Activated CD8-positive, alpha-beta memory T cell treated with anti-CD3 and anti-CD28 coated beads for 4 hours (primary cell): Measurements from ENCODE around the gene BCL11A.

Source experiments
- DNase-seq, 2 donors: peaks; one replicate each; pipeline ENCODE4 v3.0.0-alpha.2; 2020; ENCODE audit warnings: low read depth in 2 of 2

The BCL11A gene

GRCh38 chr2:60559880-60560279, 6.4 kb upstream of the BCL11A start:
- DNase-seq = no peak

GRCh38 chr2:60558536-60558935, 5.1 kb upstream of the BCL11A start:
- DNase-seq = no peak

- no peak for DNase-seq
Observed at GRCh38 chr2:60557486-60557864, 4.0 kb upstream of the BCL11A start.

- no peak for DNase-seq
Observed at GRCh38 chr2:60556576-60557485, 3.4 kb upstream of the BCL11A start.

GRCh38 chr2:60556175-60556574, 2.7 kb upstream of the BCL11A start:
- no peak for DNase-seq

GRCh38 chr2:60555783-60556139, 2.3 kb upstream of the BCL11A start:
- no peak for DNase-seq

- DNase-seq = peak in 1 of 2 donors; percentile 50
Observed at GRCh38 chr2:60555066-60555782, 1.8 kb upstream of the BCL11A start.

- no peak for DNase-seq
Observed at GRCh38 chr2:60554646-60555065, 1.2 kb upstream of the BCL11A start.

- no peak for DNase-seq
Observed at GRCh38 chr2:60554074-60554645, 706 bp upstream of the BCL11A start.

GRCh38 chr2:60552851-60553494, 481 bp downstream of the BCL11A start:
- DNase-seq = no peak

GRCh38 chr2:60552078-60552850, 1.2 kb downstream of the BCL11A start:
- no peak for DNase-seq

GRCh38 chr2:60551240-60552077, 2.0 kb downstream of the BCL11A start:
- DNase-seq = no peak

- no peak for DNase-seq
Observed at GRCh38 chr2:60550984-60551239, 2.5 kb downstream of the BCL11A start.

GRCh38 chr2:60550178-60550983, 3.1 kb downstream of the BCL11A start:
- DNase-seq = no peak

- no peak for DNase-seq
Observed at GRCh38 chr2:60549928-60550177, 3.6 kb downstream of the BCL11A start.

- no peak for DNase-seq
Observed at GRCh38 chr2:60549238-60549927, 4.1 kb downstream of the BCL11A start.

- DNase-seq = no peak
Observed at GRCh38 chr2:60548845-60549237, 4.6 kb downstream of the BCL11A start.

GRCh38 chr2:60548311-60548710, 5.1 kb downstream of the BCL11A start:
- DNase-seq = no peak

- DNase-seq = no peak
Observed at GRCh38 chr2:60547841-60548240, 5.6 kb downstream of the BCL11A start.
